Upper lobe of left lung (tissue), 6 donors: ENCODE measurements around the gene ACKR2. TPM values are rescaled to one million over a fixed set of nuclear protein-coding genes. Genes with fewer than 3 reads are reported as not detected.

ENCODE experiments used
- ATAC-seq, 2 donors: fragments of 200-7000 bp; cut with Tn5 transposase; one replicate each; pipeline ENCODE4 v1.9.1; 2022; ENCODE audit warnings: mild to moderate bottlenecking in 2 of 2, moderate library complexity in 2 of 2; ENCODE audit not compliant: low FRiP score in 2 of 2
- DNase-seq, 2 donors: peaks; one replicate each; pipeline ENCODE4 v3.0.0-alpha.2; 2019 to 2020
- H3K27ac ChIP-seq, 4 donors: fragments of 200-600 bp; sonication (generic); one replicate each; pipeline ENCODE4 v1.5.1; 2016 to 2019
- H3K27me3 ChIP-seq, 4 donors: fragments of 200-600 bp; sonication (generic); one replicate each; pipeline ENCODE4 v1.5.1; 2017 to 2019
- H3K36me3 ChIP-seq, 4 donors: fragments of 200-600 bp; sonication (generic); one replicate each; pipeline ENCODE4 v1.5.1; 2016 to 2019
- H3K4me1 ChIP-seq, 4 donors: fragments of 200-600 bp; sonication (generic); one replicate each; pipeline ENCODE4 v1.5.1; 2018 to 2019
- H3K4me3 ChIP-seq, 4 donors: fragments of 200-600 bp; sonication (generic); one replicate each; pipeline ENCODE4 v1.5.1; 2017 to 2019; ENCODE audit warnings: mild to moderate bottlenecking in 2 of 4, moderate library complexity in 1 of 4
- H3K9me3 ChIP-seq, 4 donors: fragments of 200-600 bp; sonication (generic); one replicate each; pipeline ENCODE4 v1.5.1; 2018 to 2019
- EP300 ChIP-seq, 4 donors: sonication (generic); formaldehyde crosslinking; IDR thresholded peaks; one replicate each; pipeline ENCODE4 v1.5.1; 2017; ENCODE audit warnings: antibody characterized with exemption in 4 of 4, control low read depth in 2 of 4
- POLR2A ChIP-seq, 4 donors: fragments of 450-650 bp; IDR thresholded peaks; one replicate each; pipeline ENCODE4 v1.5.1; 2016 to 2017; ENCODE audit warnings: antibody characterized with exemption in 4 of 4, mild to moderate bottlenecking in 2 of 4
- POLR2AphosphoS5 ChIP-seq, 2 donors: sonication (generic); formaldehyde crosslinking; IDR thresholded peaks; one replicate each; pipeline ENCODE4 v1.5.1; 2017; ENCODE audit warnings: antibody characterized with exemption in 2 of 2
- WGBS, 2 donors: methylation state at CpG; one replicate each; pipeline ENCODE4 v1.1.5; 2017 to 2018; 5-methylcytosine and 5-hydroxymethylcytosine counted together
- total RNA-seq, 6 donors: library from RNA; depleted of rRNA in 4 of 6; stranded (reverse); fragments of >200 nt in 4 of 6; gene quantifications; one replicate each; pipeline versions ENCODE4 v1.1.0 to v1.2.1, GENCODE V29; 2016 to 2021
- TF ChIP-seq, protein P1 (sequence below), 6 experiments: fragments of 450-650 bp in 4 of 6; fragments of 200-600 bp in 2 of 6; sonication (generic) in 2 of 6; IDR thresholded peaks; one replicate each; pipeline ENCODE4 v1.5.1; 2016 to 2019; ENCODE audit warnings: antibody characterized with exemption in 6 of 6
- donor health status: DM: no; HTN: no; CAD: no; lungs with moderate emphysema.
- donor health status: DM: no; HTN: yes; CAD: no; lungs with severe emphysema.

Gene ACKR2
- total RNA-seq, 6 donors from 2014 or later = 1.1 to 8.2 (median 2.3) TPM; not detected in 1

DNA sequence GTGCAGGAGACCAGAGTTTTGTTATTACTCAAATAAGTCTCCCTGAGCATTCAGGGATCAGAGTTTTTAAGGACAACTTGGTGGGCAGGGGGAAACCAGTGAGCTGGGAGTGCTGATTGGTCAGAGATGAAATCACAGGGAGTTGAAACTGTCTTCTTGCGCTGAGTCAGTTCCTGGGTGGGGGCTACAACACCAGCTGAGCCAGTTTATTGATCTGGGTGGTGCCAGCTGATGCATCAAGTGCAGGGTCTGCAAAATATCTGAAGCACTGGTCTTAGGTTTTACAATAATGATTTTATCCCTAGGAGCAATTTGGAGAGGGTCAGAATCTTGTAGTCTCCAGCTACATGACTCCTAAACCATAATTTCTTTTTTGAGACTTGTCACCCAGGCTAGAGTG is 82.9 kb downstream of the ACKR2 start:
- ATAC-seq (no peak), DNase-seq (no peak)
- Histone ChIP-seq H3K36me3 (no peaks in the 10 kb centered on the region), H3K27ac (no peak overlapping the region), H3K4me3 (no peak overlapping the region), H3K4me1 (no peaks in the 10 kb centered on the region), H3K9me3 (no peaks in the 10 kb centered on the region), H3K27me3 (no peaks in the 10 kb centered on the region)
- WGBS, 2 donors = 89 to 100% methylated on average over 1 of the region's 1 CpG
- TF ChIP-seq, protein P1, sequence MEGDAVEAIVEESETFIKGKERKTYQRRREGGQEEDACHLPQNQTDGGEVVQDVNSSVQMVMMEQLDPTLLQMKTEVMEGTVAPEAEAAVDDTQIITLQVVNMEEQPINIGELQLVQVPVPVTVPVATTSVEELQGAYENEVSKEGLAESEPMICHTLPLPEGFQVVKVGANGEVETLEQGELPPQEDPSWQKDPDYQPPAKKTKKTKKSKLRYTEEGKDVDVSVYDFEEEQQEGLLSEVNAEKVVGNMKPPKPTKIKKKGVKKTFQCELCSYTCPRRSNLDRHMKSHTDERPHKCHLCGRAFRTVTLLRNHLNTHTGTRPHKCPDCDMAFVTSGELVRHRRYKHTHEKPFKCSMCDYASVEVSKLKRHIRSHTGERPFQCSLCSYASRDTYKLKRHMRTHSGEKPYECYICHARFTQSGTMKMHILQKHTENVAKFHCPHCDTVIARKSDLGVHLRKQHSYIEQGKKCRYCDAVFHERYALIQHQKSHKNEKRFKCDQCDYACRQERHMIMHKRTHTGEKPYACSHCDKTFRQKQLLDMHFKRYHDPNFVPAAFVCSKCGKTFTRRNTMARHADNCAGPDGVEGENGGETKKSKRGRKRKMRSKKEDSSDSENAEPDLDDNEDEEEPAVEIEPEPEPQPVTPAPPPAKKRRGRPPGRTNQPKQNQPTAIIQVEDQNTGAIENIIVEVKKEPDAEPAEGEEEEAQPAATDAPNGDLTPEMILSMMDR (IDR thresholded peaks at IDR 0.05) = no peak

DNA sequence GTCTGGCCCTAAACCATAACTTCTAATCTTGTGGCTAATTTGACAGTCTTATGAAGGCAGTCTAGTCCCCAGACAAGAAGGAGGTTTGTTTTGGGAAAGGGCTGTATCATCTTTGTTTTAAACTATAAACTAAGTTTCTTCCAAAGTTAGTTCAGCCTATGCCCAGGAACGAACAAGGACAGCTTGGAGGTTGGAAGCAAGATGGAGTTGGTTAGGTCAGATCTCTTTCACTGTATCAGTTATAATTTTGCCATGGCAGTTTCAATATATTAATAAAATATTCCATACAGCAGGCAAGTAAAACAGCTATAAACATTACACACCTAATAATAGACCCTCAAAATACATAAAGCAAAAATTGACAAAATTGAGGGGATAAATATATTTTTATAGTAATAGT is 83.6 kb downstream of the ACKR2 start:
- no peak for ATAC-seq
- no peak overlapping the region for H3K27ac ChIP-seq

DNA sequence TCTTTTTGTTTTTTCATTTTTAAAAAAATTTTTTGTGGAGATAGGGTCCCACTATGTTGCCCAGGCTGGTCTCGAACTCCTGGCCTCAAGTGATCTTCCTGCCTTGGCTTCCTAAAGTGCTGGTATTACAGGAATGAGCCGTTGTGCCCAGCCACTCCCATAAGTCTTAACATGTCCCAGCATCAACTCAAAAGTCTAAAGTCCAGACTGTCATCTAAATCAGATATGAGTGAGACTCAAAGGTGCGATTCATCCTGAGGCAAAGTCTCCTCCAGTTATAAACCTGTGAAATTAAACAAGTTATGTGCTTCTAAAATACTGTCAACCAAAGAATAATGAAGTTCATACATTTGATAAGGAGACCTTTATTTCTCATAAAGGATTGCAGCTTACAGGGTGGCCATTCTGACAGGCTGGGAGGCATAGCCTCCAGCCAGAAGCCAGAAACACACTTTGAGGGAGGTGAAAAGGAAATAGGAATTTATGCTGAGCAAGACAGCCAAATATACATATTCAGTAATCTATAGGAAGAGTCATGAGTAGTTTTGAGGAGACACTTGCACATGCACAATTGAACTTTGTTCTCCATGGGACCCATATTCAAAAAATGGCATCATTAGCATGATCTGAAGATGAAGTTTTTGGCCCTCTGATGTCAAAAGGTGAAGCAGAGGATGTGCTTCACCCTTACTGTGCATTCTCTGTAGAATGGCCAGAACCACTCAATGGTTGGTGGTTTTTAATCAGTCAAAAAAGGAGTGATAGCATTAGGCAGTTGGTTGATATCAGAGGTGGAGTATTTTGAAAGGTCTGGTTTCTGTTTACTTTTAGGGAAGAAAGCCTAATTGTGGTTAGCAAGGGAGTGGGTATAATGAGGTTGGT is 85.7 kb downstream of the ACKR2 start:
- TF ChIP-seq, protein P1 (IDR thresholded peaks at IDR 0.05) = no peak
- TF ChIP-seq POLR2AphosphoS5 (IDR thresholded peaks at IDR 0.05) = no peak
- no peak for TF ChIP-seq POLR2A (IDR thresholded peaks at IDR 0.05)
- H3K27me3 ChIP-seq = no peaks in the 10 kb centered on the region
- no peaks in the 10 kb centered on the region for H3K4me1 ChIP-seq
- WGBS, 2 donors = 71 to 79% methylated on average over 3 of the region's 3 CpGs
- H3K9me3 ChIP-seq = no peaks in the 10 kb centered on the region
- ATAC-seq = no peak
- H3K36me3 ChIP-seq = no peaks in the 10 kb centered on the region
- H3K4me3 ChIP-seq = no peak overlapping the region
- no peak for DNase-seq
- no peak overlapping the region for H3K27ac ChIP-seq

More for the DNA sequence above, 83.6 kb downstream of the ACKR2 start:
- WGBS, 2 donors = 81 to 92% methylated on average over 1 of the region's 1 CpG
- Histone ChIP-seq H3K36me3 (no peaks in the 10 kb centered on the region), H3K4me3 (no peak overlapping the region), H3K9me3 (no peaks in the 10 kb centered on the region), H3K4me1 (no peaks in the 10 kb centered on the region), H3K27me3 (no peaks in the 10 kb centered on the region)
- TF ChIP-seq EP300 (IDR thresholded peaks at IDR 0.05) = no peak
- TF ChIP-seq, protein P1 (IDR thresholded peaks at IDR 0.05) = no peak
- TF ChIP-seq POLR2AphosphoS5 (IDR thresholded peaks at IDR 0.05) = no peak
- TF ChIP-seq POLR2A (IDR thresholded peaks at IDR 0.05) = no peak
- DNase-seq = no peak

DNA sequence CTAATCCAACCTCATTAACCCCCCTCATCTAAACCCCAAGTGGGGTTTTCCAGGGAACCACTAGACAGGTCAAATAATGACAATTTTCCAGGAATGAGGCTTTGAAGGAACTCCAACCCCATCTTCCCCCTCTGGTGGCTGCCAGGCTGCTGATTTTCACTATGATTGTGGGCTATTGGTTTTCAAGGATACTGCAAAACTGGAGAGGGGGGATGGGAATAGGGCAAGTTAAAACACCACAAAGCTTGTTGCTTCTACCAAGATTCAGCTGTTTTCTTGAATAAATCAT is 86.3 kb downstream of the ACKR2 start:
- no peak overlapping the region for H3K27ac ChIP-seq
- TF ChIP-seq EP300 (IDR thresholded peaks at IDR 0.05) (no peak), POLR2AphosphoS5 (IDR thresholded peaks at IDR 0.05) (no peak), POLR2A (IDR thresholded peaks at IDR 0.05) (no peak)
- TF ChIP-seq, protein P1 (IDR thresholded peaks at IDR 0.05) = no peak
- no peaks in the 10 kb centered on the region for H3K9me3 ChIP-seq
- ATAC-seq = no peak
- no peak for DNase-seq
- no peaks in the 10 kb centered on the region for H3K4me1 ChIP-seq
- H3K36me3 ChIP-seq = no peaks in the 10 kb centered on the region
- H3K27me3 ChIP-seq = no peaks in the 10 kb centered on the region
- no peak overlapping the region for H3K4me3 ChIP-seq
